Cardiac muscle cell (in vitro differentiated cells and primary cell): Measurements from ENCODE around the gene METTL8. TPM values are rescaled to one million over a fixed set of nuclear protein-coding genes. Genes with fewer than 3 reads are reported as not detected.
A peak's percentile ranks its signal among the peaks of the same experiment; 100 is the strongest.

Source experiments
- DNase-seq, 2 donors: peaks; one replicate each; pipeline versions ENCODE4 v3.0.0 to v3.0.0-alpha.2; 2010 to 2017; ENCODE audit warnings: low read depth in 1 of 2, low spot score in 1 of 2
- H3K27ac ChIP-seq: fragments of 200-600 bp; sonication (generic); 2 replicates; pipeline ENCODE4 v1.5.1; 2016
- H3K27me3 ChIP-seq: fragments of 200-600 bp; sonication (generic); 2 replicates; pipeline ENCODE4 v1.6.0; 2016; ENCODE audit warnings: control low read depth
- H3K36me3 ChIP-seq: fragments of 200-600 bp; sonication (generic); 2 replicates; pipeline ENCODE4 v1.5.1; 2016; ENCODE audit warnings: control low read depth
- H3K4me1 ChIP-seq: fragments of 200-600 bp; sonication (generic); 2 replicates; pipeline ENCODE4 v1.8.1; 2017; ENCODE audit warnings: low read depth, mild to moderate bottlenecking, mixed run types
- H3K4me3 ChIP-seq: fragments of 200-600 bp; sonication (generic); 2 replicates; pipeline ENCODE4 v1.5.1; 2016; ENCODE audit warnings: mild to moderate bottlenecking
- H3K9me3 ChIP-seq: fragments of 200-600 bp; sonication (generic); 2 replicates; pipeline ENCODE4 v1.5.1; 2017; ENCODE audit warnings: low read depth, mild to moderate bottlenecking, control low read depth
- CTCF ChIP-seq: IDR thresholded peaks from 2 replicates; pipeline ENCODE4 v1.5.1; 2012; ENCODE audit warnings: low read depth, mild to moderate bottlenecking, low read length
- polyA plus RNA-seq: library from polyadenylated mRNA; unstranded; fragments of >200 nt; fragmentation: Nextera tagmentation; extraction: Ambion mirVana; gene quantifications from 2 replicates; pipeline ENCODE4 v1.2.1, GENCODE V29; 2016
- total RNA-seq: library from RNA; depleted of rRNA; stranded (reverse); fragments of >200 nt; gene quantifications from 2 replicates; pipeline ENCODE4 v1.2.3, GENCODE V29; 2016

The METTL8 gene
- total and polyA plus RNA-seq, 2 experiments from 2014 or later, result 12.4 to 15.5 TPM

GRCh38 chr2:171271971-171272436, 161.8 kb downstream of the METTL8 start:
- Histone ChIP-seq H3K4me1 (no peaks in the 10 kb centered on the region), H3K36me3 (no peaks in the 10 kb centered on the region), H3K9me3 (no peaks in the 10 kb centered on the region), H3K4me3 (no peak overlapping the region), H3K27ac (no peak overlapping the region), H3K27me3 (no peaks in the 10 kb centered on the region)
- DNase-seq, result peak in 1 of 2 donors; percentile 93
- no peak for TF ChIP-seq CTCF

GRCh38 chr2:171271386-171271785, 162.4 kb downstream of the METTL8 start:
- H3K27ac ChIP-seq, result no peak overlapping the region
- H3K4me3 ChIP-seq, result no peak overlapping the region
- TF ChIP-seq CTCF, result no peak
- no peaks in the 10 kb centered on the region for H3K36me3 ChIP-seq
- no peak for DNase-seq
- no peaks in the 10 kb centered on the region for H3K9me3 ChIP-seq
- H3K27me3 ChIP-seq, result no peaks in the 10 kb centered on the region
- no peaks in the 10 kb centered on the region for H3K4me1 ChIP-seq

- Histone ChIP-seq H3K4me1 (no peaks in the 10 kb centered on the region), H3K4me3 (no peak overlapping the region), H3K27me3 (no peaks in the 10 kb centered on the region), H3K27ac (no peak overlapping the region), H3K9me3 (no peaks in the 10 kb centered on the region), H3K36me3 (no peaks in the 10 kb centered on the region)
- TF ChIP-seq CTCF, result no peak
- DNase-seq, result no peak
Observed at GRCh38 chr2:171267855-171268629, 165.7 kb downstream of the METTL8 start.

Other genes starting within 250 kb of the METTL8 start
- gene DCAF17, start 236 bp upstream of the METTL8 start, total RNA-seq, result 6.4 and 11.4 TPM in 2 replicates
- gene DCAF17, start 236 bp upstream of the METTL8 start, polyA plus RNA-seq, result 9.5 and 9.7 TPM in 2 replicates
- 0.86 and 0.95 TPM in 2 replicates for gene CYBRD1, start 88.5 kb upstream of the METTL8 start, total RNA-seq
- 1.7 and 2.3 TPM in 2 replicates for gene CYBRD1, start 88.5 kb upstream of the METTL8 start, polyA plus RNA-seq